ENCODE data around the gene RGS3.

The RGS3 gene

DNA sequence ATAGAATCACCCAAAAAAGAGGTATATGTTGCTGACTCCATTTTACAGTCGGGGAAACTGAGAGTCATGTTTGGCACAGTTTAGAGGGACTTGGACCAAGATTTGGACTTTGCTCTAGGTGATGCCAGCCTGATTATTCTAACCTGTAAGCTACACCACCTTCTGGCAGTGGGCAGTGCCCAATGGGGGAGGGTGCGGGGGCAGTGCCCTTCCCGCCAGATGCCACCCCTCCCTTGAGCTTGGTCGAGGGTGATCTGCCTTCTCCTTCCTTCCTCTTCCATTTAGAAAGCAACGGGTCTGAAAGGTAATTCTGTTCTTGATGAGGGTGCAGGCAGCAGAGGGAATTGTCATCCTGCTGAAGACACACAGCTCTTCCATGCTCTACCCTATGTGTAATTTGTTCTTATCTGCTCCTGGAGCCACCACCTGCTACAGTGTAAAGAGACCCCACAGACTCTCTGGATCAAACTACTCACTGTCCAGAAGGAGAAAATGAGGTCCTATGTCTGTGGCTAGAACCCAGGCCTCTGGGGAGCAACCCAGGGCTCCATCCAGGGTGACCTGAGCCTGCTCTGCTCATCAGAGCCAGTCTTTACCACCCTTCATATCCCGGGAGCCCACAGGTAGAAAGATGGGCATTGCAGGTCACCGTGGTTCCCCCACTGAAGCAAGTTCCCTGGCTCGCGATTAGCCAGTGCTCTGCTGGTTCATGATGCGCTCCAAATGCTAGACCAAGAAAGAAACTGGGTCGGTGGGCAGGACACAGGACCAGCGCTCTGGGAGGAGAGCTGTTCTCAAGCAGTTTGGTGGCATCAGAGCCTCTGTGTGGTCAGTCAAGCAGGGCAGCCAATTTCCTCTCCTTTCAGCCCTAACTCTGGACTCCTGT is 156.2 kb downstream of the RGS3 start:
- H3K4me3 ChIP-seq (ENCODE audit: low read length), result no peak overlapping the region
- H3K36me3 ChIP-seq (ENCODE audit: insufficient read depth, low read length), result no peaks in the 10 kb centered on the region
- peaks cover 40% of the 10 kb centered on the region for H3K4me1 ChIP-seq (ENCODE audit: insufficient read depth, low read length)
- 79% methylated on average over 11 of the region's 12 CpGs for WGBS
- H3K9ac ChIP-seq (ENCODE audit: low read depth, low read length), result peak overlapping the region; percentile 4; the same call in 1 of the 2 replicates
- no peaks in the 10 kb centered on the region for H3K27me3 ChIP-seq (ENCODE audit: insufficient read depth, low read length)
- 0 out of 2 replicates have a peak overlapping the region, but pooled peaks have one; percentile 37 for H3K27ac ChIP-seq (ENCODE audit: low read depth, low read length)
- no peaks in the 10 kb centered on the region for H3K9me3 ChIP-seq (ENCODE audit: insufficient read depth, low read depth, low read length)

- H3K9me3 ChIP-seq (ENCODE audit: insufficient read depth, low read depth, low read length), result no peaks in the 10 kb centered on the region
- peak overlapping the region; percentile 45; the same call in 1 of the 2 replicates for H3K9ac ChIP-seq (ENCODE audit: low read depth, low read length)
- H3K27ac ChIP-seq (ENCODE audit: low read depth, low read length), result peak overlapping the region; percentile 77
- WGBS, result 56% methylated on average over 16 of the region's 16 CpGs
- no peak overlapping the region for H3K4me3 ChIP-seq (ENCODE audit: low read length)
- H3K36me3 ChIP-seq (ENCODE audit: insufficient read depth, low read length), result no peaks in the 10 kb centered on the region
- H3K27me3 ChIP-seq (ENCODE audit: insufficient read depth, low read length), result no peaks in the 10 kb centered on the region
- H3K4me1 ChIP-seq (ENCODE audit: insufficient read depth, low read length), result peaks cover 40% of the 10 kb centered on the region
Observed at GRCh38 chr9:113620377-113621161, 157.0 kb downstream of the RGS3 start.

DNA sequence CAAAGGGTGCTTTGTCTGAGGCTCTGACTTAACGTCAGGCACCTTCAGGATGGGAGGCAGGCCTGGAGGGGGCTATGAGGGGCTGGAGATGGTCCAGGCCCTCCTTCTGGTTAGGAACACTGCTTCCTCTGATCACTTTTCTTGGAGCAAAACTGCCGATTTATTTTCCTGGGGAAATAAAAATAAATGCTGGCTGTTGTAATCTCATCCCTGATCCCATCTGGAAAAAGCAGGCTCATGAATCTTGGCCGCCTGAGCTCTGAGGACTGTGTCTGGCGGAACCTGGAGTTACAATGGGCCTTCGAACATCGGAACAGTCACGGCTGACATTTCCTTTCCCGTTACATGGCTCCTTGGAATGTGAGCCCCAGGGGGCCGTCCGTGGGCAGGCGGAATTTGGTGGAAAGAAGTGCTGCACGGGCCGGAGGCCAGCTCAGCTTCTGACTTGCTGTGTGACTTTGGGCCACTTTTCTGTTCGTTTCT is 157.8 kb downstream of the RGS3 start:
- peak overlapping the region; percentile 45; the same call in 1 of the 2 replicates for H3K9ac ChIP-seq (ENCODE audit: low read depth, low read length)
- peaks cover 40% of the 10 kb centered on the region for H3K4me1 ChIP-seq (ENCODE audit: insufficient read depth, low read length)
- peak overlapping the region; percentile 77 for H3K27ac ChIP-seq (ENCODE audit: low read depth, low read length)
- no peaks in the 10 kb centered on the region for H3K36me3 ChIP-seq (ENCODE audit: insufficient read depth, low read length)
- WGBS, result 59% methylated on average over 14 of the region's 14 CpGs
- no peaks in the 10 kb centered on the region for H3K27me3 ChIP-seq (ENCODE audit: insufficient read depth, low read length)
- H3K9me3 ChIP-seq (ENCODE audit: insufficient read depth, low read depth, low read length), result no peaks in the 10 kb centered on the region
- no peak overlapping the region for H3K4me3 ChIP-seq (ENCODE audit: low read length)

GRCh38 chr9:113621980-113622379 is 158.5 kb downstream of the RGS3 start:
- Histone ChIP-seq H3K36me3 (ENCODE audit: insufficient read depth, low read length) (no peaks in the 10 kb centered on the region), H3K4me1 (ENCODE audit: insufficient read depth, low read length) (peaks cover 40% of the 10 kb centered on the region), H3K9me3 (ENCODE audit: insufficient read depth, low read depth, low read length) (no peaks in the 10 kb centered on the region), H3K27ac (ENCODE audit: low read depth, low read length) (no peak overlapping the region), H3K4me3 (ENCODE audit: low read length) (no peak overlapping the region), H3K27me3 (ENCODE audit: insufficient read depth, low read length) (peaks cover 2% of the 10 kb centered on the region; the same call in 1 of the 2 replicates), H3K9ac (ENCODE audit: low read depth, low read length) (peak overlapping the region; percentile 45; the same call in 1 of the 2 replicates)
- WGBS, result 80% methylated on average over 1 of the region's 2 CpGs

DNA sequence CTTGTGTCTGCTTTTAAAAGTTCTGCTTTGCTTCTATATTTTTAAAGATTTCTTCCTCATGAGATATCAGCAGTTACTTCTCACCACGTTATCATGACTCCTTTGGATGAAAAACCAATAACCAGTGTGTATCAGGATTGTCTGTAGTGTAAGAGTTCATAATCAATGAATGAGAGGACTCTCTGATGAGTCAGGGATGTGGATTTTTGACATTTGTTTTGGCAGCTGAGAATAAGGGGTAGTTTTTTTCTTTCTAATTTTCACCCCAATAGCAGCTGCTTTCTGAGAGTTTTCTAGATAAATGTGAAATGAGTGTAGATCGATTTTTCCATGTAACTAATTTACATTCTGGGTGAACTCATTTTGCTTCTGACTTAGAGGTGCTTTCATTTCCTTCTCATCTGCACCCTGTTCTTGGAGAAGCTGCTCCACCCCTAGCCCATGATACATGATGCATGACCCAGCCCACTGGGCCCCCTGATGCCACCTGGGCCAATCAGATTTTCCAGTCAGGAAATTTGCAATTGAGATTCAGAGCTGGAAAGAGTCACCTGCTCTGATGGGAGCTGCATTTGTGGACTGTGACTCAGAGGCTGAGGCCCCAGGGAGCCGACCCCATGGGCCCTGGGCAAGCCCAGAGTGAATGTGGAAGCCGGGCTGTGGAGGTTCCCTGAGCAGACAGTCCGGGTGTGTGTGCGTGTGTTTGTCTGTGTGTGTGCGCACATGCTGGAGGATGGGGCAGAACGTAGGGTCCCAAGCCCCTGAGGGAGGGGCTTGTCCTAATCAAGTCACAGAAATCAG is 159.3 kb downstream of the RGS3 start:
- H3K27me3 ChIP-seq (ENCODE audit: insufficient read depth, low read length), result peaks cover 5% of the 10 kb centered on the region; the same call in 1 of the 2 replicates
- H3K4me1 ChIP-seq (ENCODE audit: insufficient read depth, low read length), result peaks cover 47% of the 10 kb centered on the region
- H3K9ac ChIP-seq (ENCODE audit: low read depth, low read length), result peak overlapping the region; percentile 27
- H3K9me3 ChIP-seq (ENCODE audit: insufficient read depth, low read depth, low read length), result no peaks in the 10 kb centered on the region
- H3K36me3 ChIP-seq (ENCODE audit: insufficient read depth, low read length), result no peaks in the 10 kb centered on the region
- H3K4me3 ChIP-seq (ENCODE audit: low read length), result 0 out of 2 replicates have a peak overlapping the region, but pooled peaks have one; percentile 0
- WGBS, result 31% methylated on average over 7 of the region's 8 CpGs
- peak overlapping the region; percentile 60 for H3K27ac ChIP-seq (ENCODE audit: low read depth, low read length)

DNA sequence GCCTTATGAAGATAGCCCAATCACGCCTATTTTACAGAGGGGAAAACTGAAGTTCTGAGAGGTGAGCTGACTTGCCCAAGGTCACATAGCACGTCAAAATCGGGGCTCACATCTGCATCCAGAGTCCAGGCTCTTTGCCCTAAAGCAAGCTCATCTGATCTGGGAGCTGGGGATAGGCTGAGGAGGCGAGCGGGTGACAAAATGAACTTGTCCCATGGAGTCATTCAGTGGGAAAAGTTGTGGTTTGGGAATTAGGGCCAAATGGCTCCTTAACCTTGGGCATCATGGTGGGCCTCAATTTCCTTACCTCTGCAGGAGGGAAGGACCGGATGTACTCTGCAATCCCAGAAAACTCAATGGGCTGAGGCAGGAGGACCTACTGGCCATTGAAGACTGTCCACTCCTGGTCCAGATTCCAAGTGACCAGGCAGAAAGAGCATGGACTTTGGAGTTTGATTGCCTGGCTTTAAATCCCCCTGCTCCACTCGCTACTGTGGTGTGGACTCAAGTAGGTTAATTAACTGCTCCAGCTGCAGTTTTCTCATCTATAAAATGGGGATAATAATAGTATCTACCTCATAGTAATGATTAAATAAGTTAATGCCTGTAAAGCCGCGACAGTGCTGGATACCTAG is 160.4 kb downstream of the RGS3 start:
- 97% methylated on average over 9 of the region's 9 CpGs for WGBS
- H3K4me3 ChIP-seq (ENCODE audit: low read length), result no peak overlapping the region
- H3K9me3 ChIP-seq (ENCODE audit: insufficient read depth, low read depth, low read length), result no peaks in the 10 kb centered on the region
- H3K36me3 ChIP-seq (ENCODE audit: insufficient read depth, low read length), result no peaks in the 10 kb centered on the region
- peaks cover 5% of the 10 kb centered on the region; the same call in 1 of the 2 replicates for H3K27me3 ChIP-seq (ENCODE audit: insufficient read depth, low read length)
- peaks cover 50% of the 10 kb centered on the region for H3K4me1 ChIP-seq (ENCODE audit: insufficient read depth, low read length)
- H3K9ac ChIP-seq (ENCODE audit: low read depth, low read length), result no peak overlapping the region
- H3K27ac ChIP-seq (ENCODE audit: low read depth, low read length), result no peak overlapping the region

DNA sequence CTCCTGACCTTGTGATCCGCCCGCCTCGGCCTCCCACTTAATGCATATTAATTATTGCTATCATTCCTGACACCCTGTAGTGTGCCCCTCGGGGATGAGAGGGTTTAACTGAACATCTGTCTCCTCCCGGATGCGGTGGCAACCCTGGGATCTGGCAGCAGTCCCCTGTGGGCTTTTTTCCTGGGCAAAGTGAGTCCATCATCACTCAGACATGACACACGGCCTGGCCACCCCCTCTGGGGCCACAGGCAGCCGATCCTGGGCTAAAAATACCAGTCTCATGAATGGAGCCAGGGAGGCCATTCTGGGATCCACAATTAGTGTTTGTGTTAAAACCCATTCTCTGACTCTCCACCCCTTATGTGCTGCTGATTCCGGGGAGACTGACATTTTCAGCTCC is 161.2 kb downstream of the RGS3 start:
- Histone ChIP-seq H3K27ac (ENCODE audit: low read depth, low read length) (no peak overlapping the region), H3K9ac (ENCODE audit: low read depth, low read length) (no peak overlapping the region), H3K9me3 (ENCODE audit: insufficient read depth, low read depth, low read length) (no peaks in the 10 kb centered on the region), H3K27me3 (ENCODE audit: insufficient read depth, low read length) (peaks cover 5% of the 10 kb centered on the region; the same call in 1 of the 2 replicates), H3K36me3 (ENCODE audit: insufficient read depth, low read length) (no peaks in the 10 kb centered on the region), H3K4me1 (ENCODE audit: insufficient read depth, low read length) (peaks cover 49% of the 10 kb centered on the region), H3K4me3 (ENCODE audit: low read length) (no peak overlapping the region)
- WGBS, result 79% methylated on average over 9 of the region's 9 CpGs

DNA sequence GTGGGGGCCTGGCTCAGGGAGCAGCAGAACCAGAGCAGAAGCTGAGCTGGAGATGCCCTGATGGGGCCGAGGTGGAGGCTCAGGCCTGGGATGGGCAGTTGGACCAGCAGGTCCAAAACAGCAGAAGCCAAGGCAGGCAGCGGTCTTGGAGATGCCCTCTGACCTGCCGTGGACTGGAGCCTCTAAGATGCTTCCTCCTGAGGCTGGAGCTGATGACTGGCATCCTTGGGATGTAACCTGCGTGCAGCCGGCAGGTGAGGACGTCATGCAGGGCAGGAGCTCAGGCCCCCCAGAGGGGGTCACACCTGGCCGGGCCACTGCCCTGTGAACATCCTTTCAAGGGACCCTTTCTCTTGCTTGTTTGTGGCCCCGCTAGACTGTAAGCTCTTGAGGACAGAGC is 162.0 kb downstream of the RGS3 start:
- peaks cover 5% of the 10 kb centered on the region; the same call in 1 of the 2 replicates for H3K27me3 ChIP-seq (ENCODE audit: insufficient read depth, low read length)
- no peak overlapping the region for H3K4me3 ChIP-seq (ENCODE audit: low read length)
- H3K4me1 ChIP-seq (ENCODE audit: insufficient read depth, low read length), result peaks cover 42% of the 10 kb centered on the region
- WGBS, result 92% methylated on average over 8 of the region's 8 CpGs
- H3K27ac ChIP-seq (ENCODE audit: low read depth, low read length), result no peak overlapping the region
- H3K9ac ChIP-seq (ENCODE audit: low read depth, low read length), result no peak overlapping the region
- no peaks in the 10 kb centered on the region for H3K9me3 ChIP-seq (ENCODE audit: insufficient read depth, low read depth, low read length)
- H3K36me3 ChIP-seq (ENCODE audit: insufficient read depth, low read length), result no peaks in the 10 kb centered on the region

DNA sequence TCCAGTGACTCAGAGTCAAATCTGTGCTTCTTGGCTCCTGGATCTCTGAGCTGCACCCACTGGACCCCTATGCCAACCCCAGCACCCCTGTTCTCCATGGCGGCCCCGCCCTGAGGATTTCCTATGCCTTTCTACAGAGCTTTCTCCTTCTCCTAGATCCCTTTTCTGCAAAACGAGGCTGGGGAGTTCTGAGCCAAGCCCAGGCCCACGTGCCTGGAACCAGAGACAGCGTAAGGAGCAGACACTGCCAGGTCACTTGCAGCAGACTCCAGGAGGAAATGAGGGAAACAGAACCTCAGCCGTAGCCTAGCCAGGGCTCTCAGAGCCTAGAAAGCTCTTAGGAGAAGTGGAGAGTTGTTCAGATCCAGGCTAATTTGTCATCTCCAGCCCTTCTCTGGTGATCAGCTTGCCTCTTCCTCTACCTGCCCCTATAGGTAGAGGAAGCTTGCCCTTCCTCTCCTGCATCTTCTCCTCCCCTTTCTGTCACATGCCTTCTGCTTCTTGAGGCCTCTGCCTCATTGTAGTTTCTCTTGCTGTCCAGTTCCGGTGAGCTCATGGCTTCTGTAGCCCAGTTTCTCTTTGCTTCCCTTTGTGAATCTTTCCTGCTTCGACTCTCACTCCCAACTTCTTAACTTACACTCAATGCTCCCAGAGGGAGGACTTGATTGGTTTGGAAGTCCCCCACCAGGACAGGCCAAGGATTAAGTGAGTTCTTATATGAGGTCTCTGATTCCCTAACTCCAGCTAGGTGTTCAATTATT is 163.4 kb downstream of the RGS3 start:
- Histone ChIP-seq H3K27me3 (ENCODE audit: insufficient read depth, low read length) (peaks cover 5% of the 10 kb centered on the region; the same call in 1 of the 2 replicates), H3K36me3 (ENCODE audit: insufficient read depth, low read length) (no peaks in the 10 kb centered on the region), H3K27ac (ENCODE audit: low read depth, low read length) (no peak overlapping the region), H3K4me3 (ENCODE audit: low read length) (no peak overlapping the region), H3K9ac (ENCODE audit: low read depth, low read length) (no peak overlapping the region), H3K4me1 (ENCODE audit: insufficient read depth, low read length) (peaks cover 28% of the 10 kb centered on the region), H3K9me3 (ENCODE audit: insufficient read depth, low read depth, low read length) (no peaks in the 10 kb centered on the region)
- WGBS, result 88% methylated on average over 8 of the region's 8 CpGs

All from HUES64 (cell line).